ENCODE measurements around the gene CCL28. TPM values are rescaled to one million over a fixed set of nuclear protein-coding genes. Genes with fewer than 3 reads are reported as not detected.

The CCL28 gene
- total and polyA plus RNA-seq, 2 experiments from 2014 or later: 5.7 to 7.1 TPM

- Histone ChIP-seq H3K79me2 (replicated peaks; ENCODE audit: insufficient read depth) (no peaks in the 10 kb centered on the region), H3K27me3 (ENCODE audit: insufficient read depth) (no peaks in the 10 kb centered on the region), H4K20me1 (replicated peaks; ENCODE audit: insufficient read depth) (no peaks in the 10 kb centered on the region), H3K4me3 (no peak overlapping the region), H3K4me1 (ENCODE audit: insufficient read depth) (no peaks in the 10 kb centered on the region), H3K27ac (ENCODE audit: low read depth) (no peak overlapping the region), H3K36me3 (ENCODE audit: insufficient read depth) (no peaks in the 10 kb centered on the region), H2AFZ (no peak overlapping the region), H3K9me2 (ENCODE audit: insufficient read depth) (no peaks in the 10 kb centered on the region), H3K4me2 (no peak overlapping the region), H3F3A (replicated peaks; ENCODE audit: low read depth) (no peaks in the 10 kb centered on the region)
- H3K9me3 Mint-ChIP-seq: no peaks in the 10 kb centered on the region; the same call in 2 of the 3 replicates
- TF ChIP-seq ZNF114 (CRISPR knock-in tag; IDR thresholded peaks at IDR 0.05) (no peak), CREB1 (CRISPR knock-in tag; IDR thresholded peaks at IDR 0.05; ENCODE audit: low read depth) (no peak), CTCF (conservative IDR thresholded peaks at IDR 0.05; ENCODE audit: low read depth in 2 of 2) (no peak), STAT1 (IDR thresholded peaks at IDR 0.05; ENCODE audit: unreplicated experiment) (no peak), NANOG (IDR thresholded peaks at IDR 0.05; ENCODE audit: borderline replicate concordance) (no peak), ZNF331 (CRISPR knock-in tag; IDR thresholded peaks at IDR 0.05; ENCODE audit: low read depth) (no peak), ZNF462 (CRISPR knock-in tag; IDR thresholded peaks at IDR 0.05) (no peak), REST (IDR thresholded peaks at IDR 0.05; ENCODE audit: unreplicated experiment) (no peak), EZH2phosphoT487 (IDR thresholded peaks at IDR 0.05; ENCODE audit: unreplicated experiment) (no peak), JUNB (IDR thresholded peaks at IDR 0.05; ENCODE audit: unreplicated experiment) (no peak), POLR2AphosphoS5 (IDR thresholded peaks at IDR 0.05; ENCODE audit: low read depth) (no peak), EZH2 (IDR thresholded peaks at IDR 0.05; ENCODE audit: low read depth, unreplicated experiment) (no peak)
- H3K36me3 Mint-ChIP-seq (ENCODE audit: low read depth): no peaks in the 10 kb centered on the region
- H3K4me1 Mint-ChIP-seq: no peaks in the 10 kb centered on the region
- no peak for ATAC-seq
- DNase-seq (ENCODE audit: low spot score): no peak
- no peak overlapping the region for H3K27ac Mint-ChIP-seq
- H3K27me3 Mint-ChIP-seq (ENCODE audit: insufficient read depth, low read depth, poor library complexity): peaks cover 2% of the 10 kb centered on the region
- H3K4me3 Mint-ChIP-seq: no peak overlapping the region
Observed at GRCh38 chr5:43352915-43353314, 59.3 kb downstream of the CCL28 start.
